Measurements from ENCODE around the gene SNX8. TPM values are rescaled to one million over a fixed set of nuclear protein-coding genes. Genes with fewer than 3 reads are reported as not detected.
"Not testable (repeated sequence)": the region's sequence is repeated elsewhere in the genome, so short reads cannot be mapped to it uniquely, and the experiment has no call there.

The SNX8 gene
- 38.8 TPM for polyA plus RNA-seq (ENCODE audit: insufficient read length)
- long read RNA-seq, donor 1, full-length matches to known transcripts, result 7 of 112 reads
- long read RNA-seq, donor 1, partial matches to known transcripts, result 97 of 112 reads
- long read RNA-seq, donor 1, other reads (novel, unspliced or antisense), result 8 of 112 reads
- long read RNA-seq, donor 2, full-length matches to known transcripts, result 4 of 83 reads
- long read RNA-seq, donor 2, partial matches to known transcripts, result 66 of 83 reads
- long read RNA-seq, donor 2, other reads (novel, unspliced or antisense), result 13 of 83 reads
- long read RNA-seq, donor 3, full-length matches to known transcripts, result 6 of 6 reads
- long read RNA-seq, donor 3, partial matches to known transcripts, result 0 of 6 reads
- long read RNA-seq, donor 3, other reads (novel, unspliced or antisense), result 0 of 6 reads
- long read RNA-seq, donor 4, result 0 reads
- long read RNA-seq, donor 5, full-length matches to known transcripts, result 15 of 67 reads
- long read RNA-seq, donor 5, partial matches to known transcripts, result 52 of 67 reads
- long read RNA-seq, donor 5, other reads (novel, unspliced or antisense), result 0 of 67 reads
- long read RNA-seq, donor 6, full-length matches to known transcripts, result 4 of 114 reads
- long read RNA-seq, donor 6, partial matches to known transcripts, result 95 of 114 reads
- long read RNA-seq, donor 6, other reads (novel, unspliced or antisense), result 15 of 114 reads
- long read RNA-seq, donor 7, full-length matches to known transcripts, result 4 of 126 reads
- long read RNA-seq, donor 7, partial matches to known transcripts, result 102 of 126 reads
- long read RNA-seq, donor 7, other reads (novel, unspliced or antisense), result 20 of 126 reads
- long read RNA-seq, donor 8, full-length matches to known transcripts, result 6 of 6 reads
- long read RNA-seq, donor 8, partial matches to known transcripts, result 0 of 6 reads
- long read RNA-seq, donor 8, other reads (novel, unspliced or antisense), result 0 of 6 reads

GRCh38 chr7:2314209-2314955 lies at the start of gene SNX8:
Gene SNX8 (minus strand): TSS chr7:2314441. CDS start chr7:2314421, 20 bp downstream.
- peak; percentile 71 for DNase-seq

- DNase-seq, result no peak
Observed at GRCh38 chr7:2362385-2363088, 48.3 kb upstream of the SNX8 start.

- no peak for DNase-seq
Observed at GRCh38 chr7:2360796-2361195, 46.6 kb upstream of the SNX8 start.

GRCh38 chr7:2359610-2360009 lies 45.4 kb upstream of the SNX8 start:
- no peak for DNase-seq

- DNase-seq, result no peak
Observed at GRCh38 chr7:2358968-2359527, 44.8 kb upstream of the SNX8 start.

- no peak for DNase-seq
Observed at GRCh38 chr7:2357571-2357970, 43.3 kb upstream of the SNX8 start.

GRCh38 chr7:2357165-2357564 lies 42.9 kb upstream of the SNX8 start:
- DNase-seq, result no peak

- no peak for DNase-seq
Observed at GRCh38 chr7:2355705-2356008, 41.4 kb upstream of the SNX8 start.

- DNase-seq, result no peak
Observed at GRCh38 chr7:2354939-2355704, 40.9 kb upstream of the SNX8 start.

GRCh38 chr7:2354186-2354938 lies 40.1 kb upstream of the SNX8 start, which contains the start of gene EIF3B:
Gene EIF3B (plus strand): TSS chr7:2354827. CDS start chr7:2354922, 95 bp downstream.
- peak; percentile 94 for DNase-seq

- no peak for DNase-seq
Observed at GRCh38 chr7:2353936-2354185, 39.6 kb upstream of the SNX8 start.

- peak; percentile 3 for DNase-seq
Observed at GRCh38 chr7:2353113-2353935, 39.1 kb upstream of the SNX8 start.

GRCh38 chr7:2350861-2351260 lies 36.6 kb upstream of the SNX8 start:
- DNase-seq, result no peak

- DNase-seq, result no peak
Observed at GRCh38 chr7:2350055-2350454, 35.8 kb upstream of the SNX8 start.

- not testable (repeated sequence) for DNase-seq
Observed at GRCh38 chr7:2347351-2348063, 33.3 kb upstream of the SNX8 start.

GRCh38 chr7:2336626-2337299 lies 22.5 kb upstream of the SNX8 start:
- no peak for DNase-seq

GRCh38 chr7:2332606-2333231 lies 18.5 kb upstream of the SNX8 start:
- DNase-seq, result not testable (repeated sequence)

All from left kidney (tissue), 8 donors.